HG03175 (cell line): ENCODE data around the gene GALNT17.

Experiments
- ATAC-seq: cut with Tn5 transposase; IDR thresholded peaks from one replicate; pipeline ENCODE4 v1.9.1; 2021; ENCODE audit warnings: mild to moderate bottlenecking, moderate library complexity; ENCODE audit not compliant: unreplicated experiment

Gene GALNT17

DNA sequence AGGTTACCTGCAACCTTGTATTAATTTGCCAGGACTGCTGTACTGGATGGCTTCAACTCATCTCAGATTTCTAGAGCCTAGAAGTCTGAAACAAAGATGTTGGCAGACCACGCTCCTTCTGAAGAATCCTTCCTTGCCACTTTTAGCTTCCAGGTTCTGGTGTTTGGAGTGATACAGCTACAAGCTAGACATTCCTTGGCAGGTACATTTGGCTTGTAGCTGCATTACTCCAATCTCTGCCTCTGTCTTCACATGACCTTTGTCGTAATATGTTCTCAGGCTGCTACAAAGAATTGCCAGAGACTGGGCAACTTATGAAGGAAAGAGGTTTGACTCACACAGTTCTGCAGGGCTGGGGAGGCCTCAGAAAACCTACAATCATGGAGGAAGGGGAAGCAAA lies 146.3 kb downstream of the GALNT17 start:
- ATAC-seq = no peak

DNA sequence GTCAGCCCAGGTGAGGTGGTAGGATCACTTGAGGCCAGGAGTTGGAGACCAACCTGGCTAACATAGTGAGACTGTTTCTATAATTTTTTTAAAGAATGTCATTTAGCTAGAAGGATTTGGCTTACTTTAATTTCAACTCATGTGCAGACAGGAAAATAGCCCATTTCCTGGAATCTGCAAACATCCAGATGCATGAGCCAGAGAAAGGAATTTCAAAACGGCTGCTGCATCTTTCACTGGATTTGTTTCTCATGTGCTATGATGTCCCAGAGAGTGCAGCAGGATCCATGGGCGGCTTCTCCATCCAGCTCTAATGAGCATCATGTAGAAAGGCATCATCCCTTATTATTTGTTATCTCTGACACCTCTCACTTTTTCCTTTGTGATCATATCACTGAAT lies 149.3 kb downstream of the GALNT17 start:
- ATAC-seq = no peak

DNA sequence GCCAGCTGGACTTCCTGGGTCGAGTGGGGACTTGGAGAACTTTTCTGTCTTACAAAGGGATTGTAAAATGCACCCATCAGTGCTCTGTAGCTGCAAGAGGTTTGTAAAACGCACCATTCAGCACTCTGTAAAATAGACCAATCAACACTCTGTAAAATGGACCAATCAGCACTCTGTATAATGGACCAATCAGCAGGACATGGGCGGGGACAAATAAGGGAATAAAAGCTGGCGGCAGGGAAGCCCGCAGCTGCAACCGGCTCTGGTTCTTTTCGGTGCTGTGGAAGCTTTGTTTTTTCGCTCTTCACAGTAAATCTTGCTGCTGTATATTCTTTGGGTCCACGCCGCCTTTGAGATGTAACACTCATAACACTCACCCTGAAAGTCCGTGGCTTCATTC lies 151.9 kb downstream of the GALNT17 start:
- ATAC-seq = no peak

DNA sequence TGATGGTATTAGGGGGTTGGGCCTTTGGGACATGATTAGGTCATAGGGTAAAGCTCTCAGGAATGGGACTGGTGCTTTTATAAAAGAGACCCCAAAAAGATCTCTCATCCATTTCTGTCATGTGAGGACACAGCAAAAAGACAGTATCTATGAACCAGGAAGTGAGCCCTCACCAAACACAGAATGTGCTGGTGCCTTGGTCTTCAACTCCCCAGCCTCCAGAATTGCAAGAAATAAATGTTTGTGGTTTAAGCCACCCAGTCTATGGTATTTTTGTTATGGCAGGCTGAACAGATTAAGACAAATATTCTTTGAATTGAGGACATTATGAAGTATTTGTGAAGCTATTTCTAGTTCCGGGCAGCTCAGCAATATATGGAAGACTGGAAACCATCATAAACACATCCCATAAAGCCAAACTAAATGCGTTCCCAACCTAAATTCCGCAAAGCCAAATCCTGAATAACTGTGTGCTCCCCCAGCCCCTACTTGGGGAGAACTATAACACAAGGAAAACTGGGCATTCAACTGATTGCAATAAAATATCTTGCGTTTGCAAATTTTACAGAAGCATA lies 153.7 kb downstream of the GALNT17 start:
- ATAC-seq = no peak

DNA sequence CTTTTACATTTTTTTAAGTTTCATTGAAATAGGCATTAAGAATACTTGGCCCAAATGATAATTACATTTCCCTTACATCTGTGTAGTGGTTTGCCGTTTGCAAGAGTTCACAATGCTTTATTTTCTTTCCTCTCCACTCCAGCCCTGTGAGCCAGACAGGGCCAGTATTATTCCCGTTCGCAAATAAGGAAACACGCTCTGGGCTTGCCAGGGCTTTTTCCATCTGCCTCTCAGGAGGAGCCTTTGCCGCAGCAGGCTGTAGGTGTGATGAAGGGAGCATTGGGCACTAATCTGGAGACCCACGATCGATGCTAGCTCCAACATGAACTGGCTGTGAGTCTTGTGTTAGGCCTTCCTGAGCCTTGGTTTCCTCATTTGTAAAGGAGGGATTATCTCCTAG lies 154.4 kb downstream of the GALNT17 start:
- ATAC-seq = no peak

DNA sequence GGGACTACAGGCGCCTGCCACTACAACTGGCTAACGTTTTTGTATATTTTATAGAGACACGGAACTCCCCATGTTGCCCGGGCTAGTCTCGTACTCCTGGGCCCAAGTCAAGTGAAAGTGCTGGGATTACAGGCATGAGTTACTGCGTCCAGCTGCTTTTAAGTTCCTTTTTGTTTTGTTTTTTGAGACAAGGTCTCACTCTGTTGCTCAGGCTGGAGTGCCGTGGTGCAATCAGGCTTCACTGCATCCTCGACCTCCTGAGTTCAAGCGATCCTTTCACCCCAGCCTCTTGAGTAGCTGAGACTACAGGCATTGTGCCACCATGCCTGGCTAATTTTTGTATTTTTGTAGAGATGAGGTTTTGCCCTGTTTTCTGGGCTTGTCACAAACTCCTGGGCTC lies 155.0 kb downstream of the GALNT17 start:
- ATAC-seq = no peak

DNA sequence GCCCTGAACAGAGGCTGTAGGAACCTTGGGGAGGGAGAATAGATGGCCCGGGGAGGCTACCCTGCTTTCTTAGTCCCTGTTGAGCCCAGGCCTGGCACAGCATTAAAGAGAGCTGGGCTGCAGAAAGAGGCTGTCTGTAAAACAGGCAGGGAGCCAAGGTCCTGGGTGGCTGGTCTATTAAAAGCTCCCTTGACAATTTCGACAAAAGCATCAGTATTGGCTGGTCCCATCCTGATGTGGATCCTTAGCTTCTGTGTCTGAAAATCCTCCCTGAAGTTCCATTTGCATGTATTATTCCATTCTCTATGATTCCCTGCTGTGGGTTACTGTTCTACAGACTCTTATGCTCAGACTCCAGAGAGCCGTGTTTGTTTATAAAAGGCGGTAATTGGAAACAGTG lies 158.5 kb downstream of the GALNT17 start:
- ATAC-seq = no peak

DNA sequence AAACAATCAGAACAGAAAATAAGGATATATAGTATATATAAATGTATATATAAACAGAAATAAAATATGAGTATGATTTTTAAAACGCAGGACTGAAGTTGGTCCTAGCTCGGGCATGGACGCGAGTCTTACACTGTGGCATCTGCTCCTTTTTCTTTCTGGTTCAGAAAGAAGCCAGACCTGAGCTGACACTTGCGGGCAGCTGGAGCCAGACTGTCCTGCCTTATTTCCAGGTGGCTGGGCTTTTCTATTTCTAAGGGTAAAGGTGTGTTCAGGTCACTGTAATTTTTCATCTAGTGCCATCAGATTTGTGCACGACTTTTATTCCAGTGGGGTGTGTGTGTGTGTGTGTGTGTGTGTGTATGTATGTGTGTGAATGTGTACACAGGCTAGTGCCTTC lies 166.4 kb downstream of the GALNT17 start:
- no peak for ATAC-seq

DNA sequence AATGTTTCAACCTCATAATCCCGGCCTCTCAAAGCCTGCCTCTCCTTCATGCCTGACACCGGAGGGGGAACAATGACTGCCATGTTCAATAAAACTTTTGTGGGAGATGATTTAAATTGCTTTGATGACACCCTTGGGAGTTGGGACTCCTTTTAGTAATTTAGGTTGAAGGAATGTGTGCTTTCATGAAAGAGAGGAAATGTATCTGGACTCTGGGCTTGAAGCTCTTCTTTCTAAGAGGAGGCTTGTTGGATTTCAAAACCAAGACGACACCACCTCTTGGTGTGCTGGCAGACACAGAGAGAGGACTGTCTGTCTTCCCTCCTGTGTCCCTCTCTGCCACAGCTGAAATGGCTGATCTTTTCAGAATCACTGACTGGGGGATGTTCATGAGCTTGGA lies 168.1 kb downstream of the GALNT17 start:
- ATAC-seq = no peak

DNA sequence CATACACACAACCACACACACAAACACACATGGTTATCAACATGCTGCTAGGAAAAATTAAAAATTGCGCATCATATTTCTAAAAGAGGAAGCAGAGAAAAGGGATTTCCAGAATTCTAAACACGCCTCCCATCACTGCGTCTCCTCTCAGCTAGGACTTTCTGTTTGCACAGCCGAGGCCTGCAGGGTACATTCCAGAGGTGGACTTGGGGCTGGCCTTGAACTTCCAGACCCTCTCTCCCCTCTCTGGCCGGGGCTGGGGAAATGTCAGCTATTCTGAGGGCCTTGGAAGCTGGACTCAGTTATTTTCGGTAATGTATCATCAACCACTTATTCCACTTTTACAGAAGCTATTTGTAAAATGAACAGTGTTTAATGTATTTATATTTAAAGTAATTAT lies 168.7 kb downstream of the GALNT17 start:
- no peak for ATAC-seq

DNA sequence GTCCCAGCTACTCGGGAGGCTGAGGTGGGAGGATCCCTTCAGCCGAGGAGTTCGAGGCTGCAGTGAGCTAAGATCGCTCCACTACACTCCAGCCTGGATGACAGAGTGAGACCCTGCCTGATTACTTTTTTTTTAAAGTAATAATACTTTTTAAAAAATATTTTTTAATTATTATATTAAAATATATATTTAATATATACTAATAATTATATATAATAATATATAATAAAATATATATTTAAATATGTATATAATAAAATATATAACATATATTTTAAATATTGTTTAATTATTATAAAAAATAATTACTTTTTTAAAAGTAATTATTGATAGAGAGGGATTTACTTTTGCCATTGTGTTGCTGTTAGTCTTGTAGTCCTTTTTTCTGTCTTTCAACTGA lies 169.2 kb downstream of the GALNT17 start:
- no peak for ATAC-seq

DNA sequence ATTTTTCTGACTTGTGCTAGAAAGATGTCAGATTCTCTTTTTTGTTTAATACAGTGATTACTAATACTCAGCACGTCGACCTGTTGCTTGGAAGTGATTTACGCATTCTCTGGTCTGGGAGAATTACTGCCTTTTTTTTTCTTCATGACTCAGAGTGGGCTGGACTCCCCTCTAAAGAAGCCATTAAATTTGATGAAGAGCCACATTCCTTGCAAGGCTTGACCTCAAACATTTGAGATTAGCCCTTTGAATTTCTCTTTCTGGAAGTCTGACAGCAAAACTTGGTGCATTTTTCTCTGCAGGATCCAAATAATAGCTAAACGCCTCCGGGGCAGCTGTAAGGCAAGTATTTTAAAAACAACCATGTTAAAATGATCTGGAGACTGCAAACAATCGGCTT lies 171.6 kb downstream of the GALNT17 start:
- ATAC-seq = no peak

DNA sequence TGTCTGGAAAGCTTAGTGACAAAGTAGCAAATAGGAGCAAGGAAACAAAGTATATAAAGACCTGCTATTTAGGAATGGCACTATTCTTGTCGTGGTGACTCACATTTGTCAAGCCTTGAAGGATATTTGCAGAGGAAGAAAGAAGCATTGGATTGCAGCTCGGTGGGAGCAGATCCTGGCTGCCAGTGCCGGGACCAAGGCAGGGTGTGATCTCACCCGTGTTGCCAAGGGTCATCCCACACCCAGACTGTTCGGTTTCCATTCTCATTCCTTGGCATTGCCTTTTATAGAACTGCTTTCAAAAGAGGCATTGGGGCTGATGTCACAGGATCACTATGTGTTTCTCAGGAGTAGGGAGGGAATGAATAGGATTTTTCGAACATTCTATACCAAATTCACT lies 176.2 kb downstream of the GALNT17 start:
- ATAC-seq = no peak

DNA sequence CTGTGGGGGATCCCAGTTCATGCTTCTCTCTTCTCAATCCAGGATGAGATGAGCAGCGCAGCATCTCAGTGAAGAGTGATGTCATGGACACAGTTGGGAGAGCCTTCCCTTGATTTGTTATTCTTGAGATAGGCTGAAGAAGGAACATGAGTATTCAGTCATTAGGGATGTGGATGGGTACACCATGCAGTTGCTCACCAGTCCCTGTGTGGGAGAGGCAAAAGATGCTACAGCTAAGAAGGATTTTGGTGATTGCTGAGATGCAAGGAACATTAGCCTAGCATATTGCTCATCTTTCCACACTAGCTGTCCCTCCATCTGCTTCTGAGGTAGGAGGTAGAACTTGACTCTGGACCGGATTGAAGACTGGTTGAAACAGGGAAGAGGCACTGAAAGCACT lies 179.6 kb downstream of the GALNT17 start:
- ATAC-seq = no peak

DNA sequence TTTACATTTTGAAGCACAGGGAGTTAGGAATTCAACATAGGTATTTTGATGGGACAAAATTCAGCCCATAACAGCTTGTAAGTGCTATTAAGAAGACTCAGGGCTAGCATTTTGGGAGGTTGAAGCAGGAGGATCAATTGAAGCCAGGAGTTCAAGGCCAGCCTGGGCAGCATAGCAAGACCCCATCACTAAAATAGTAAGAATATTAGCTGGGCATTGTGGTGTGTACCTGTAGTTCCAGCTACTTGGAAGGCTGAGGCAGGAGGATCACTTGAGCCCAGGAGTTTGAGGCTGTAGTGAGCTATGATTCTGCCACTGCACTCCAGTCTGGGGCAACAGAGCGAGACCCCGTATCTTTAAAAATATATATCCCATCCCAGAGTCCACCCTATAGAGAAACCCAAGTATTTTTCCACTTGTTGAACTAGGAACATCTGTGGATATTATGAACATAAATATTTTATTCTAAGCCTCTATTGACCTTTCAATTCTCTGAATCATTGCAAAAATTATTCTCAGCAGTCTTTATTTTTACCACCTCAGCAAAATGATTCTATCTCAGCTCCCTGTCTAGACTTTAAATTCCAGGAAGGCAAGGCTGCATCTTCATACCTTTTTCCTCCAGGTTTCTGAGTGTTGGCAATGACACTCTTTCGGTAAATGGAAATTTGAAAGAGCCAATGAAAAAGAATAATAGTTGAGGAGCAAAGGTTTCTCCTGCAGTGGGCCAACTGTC lies 181.0 kb downstream of the GALNT17 start:
- no peak for ATAC-seq

DNA sequence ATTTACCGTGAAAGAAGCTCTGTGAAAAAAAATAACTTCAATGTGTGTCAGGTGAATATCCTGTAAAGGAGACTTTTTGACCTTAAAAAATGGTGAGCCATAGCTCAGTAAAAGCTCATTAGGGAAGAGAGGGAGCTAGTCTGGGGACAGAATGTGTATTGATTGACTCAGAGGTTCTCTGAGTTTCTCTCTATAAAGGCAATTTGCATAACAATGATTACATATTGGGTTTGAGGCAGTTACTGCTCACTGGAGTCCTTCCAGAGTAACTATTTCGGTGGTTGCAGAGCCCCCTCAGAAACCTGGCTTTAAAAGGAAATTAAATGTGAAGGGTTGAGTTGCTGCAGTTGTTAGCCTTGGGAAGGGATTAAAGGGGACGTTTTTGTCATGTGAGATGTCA lies 181.6 kb downstream of the GALNT17 start:
- ATAC-seq = no peak

DNA sequence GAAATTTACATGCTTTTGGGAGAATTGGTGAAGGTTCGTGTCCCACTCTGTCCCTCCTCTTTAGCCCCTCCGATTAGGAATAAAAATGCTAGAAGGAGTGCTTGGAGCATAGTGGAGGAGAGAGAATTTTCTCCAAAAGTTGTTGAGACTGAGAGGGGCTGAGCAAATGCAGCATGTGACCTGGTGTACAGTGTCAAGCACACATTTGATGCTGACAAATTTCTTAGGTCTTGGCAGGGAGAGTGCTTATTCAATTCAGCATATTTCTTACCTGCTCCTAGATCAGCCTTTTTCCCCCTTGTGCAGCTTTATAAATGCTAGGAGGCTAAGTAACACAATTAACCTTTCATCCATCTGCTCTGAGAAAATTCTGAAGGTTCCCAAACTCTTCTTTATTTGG lies 189.0 kb downstream of the GALNT17 start:
- ATAC-seq = no peak

DNA sequence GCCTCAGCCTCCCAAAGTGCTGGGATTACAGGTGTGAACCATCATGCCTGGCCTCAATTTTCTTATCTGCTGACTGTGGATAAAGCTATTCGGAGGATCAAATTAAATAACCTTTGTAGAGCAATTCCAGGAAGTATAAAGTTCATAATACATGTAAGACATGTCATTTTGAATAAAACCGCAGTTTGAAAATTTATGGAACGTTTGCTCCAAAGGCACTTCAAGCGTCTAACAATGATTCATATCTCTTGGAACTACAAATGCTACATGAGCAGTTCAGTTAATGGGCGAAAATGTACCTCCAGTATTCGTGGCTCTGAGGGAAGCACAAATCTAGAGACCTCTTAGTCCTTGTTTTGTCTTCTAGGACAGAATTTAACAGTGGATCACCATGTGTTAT lies 190.3 kb downstream of the GALNT17 start:
- no peak for ATAC-seq

DNA sequence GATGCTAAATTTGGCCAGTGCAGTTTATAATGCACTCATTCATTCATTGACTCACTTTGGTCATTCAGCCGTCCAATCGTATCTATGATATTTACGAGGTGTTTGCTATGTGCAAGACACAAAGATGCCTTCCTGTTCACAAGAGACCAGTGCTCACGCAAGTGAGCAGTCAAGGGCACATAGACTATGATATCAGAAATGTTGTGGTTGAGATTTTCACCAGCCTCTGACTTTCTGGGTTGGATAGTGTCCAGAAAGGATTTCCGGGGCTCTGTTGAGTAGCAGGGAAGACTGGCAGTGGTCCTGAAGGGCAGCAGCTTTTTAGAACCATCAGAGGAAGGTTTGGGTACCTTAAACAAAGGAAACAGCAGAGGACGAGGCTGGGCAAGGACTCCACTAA lies 191.8 kb downstream of the GALNT17 start:
- ATAC-seq = no peak

DNA sequence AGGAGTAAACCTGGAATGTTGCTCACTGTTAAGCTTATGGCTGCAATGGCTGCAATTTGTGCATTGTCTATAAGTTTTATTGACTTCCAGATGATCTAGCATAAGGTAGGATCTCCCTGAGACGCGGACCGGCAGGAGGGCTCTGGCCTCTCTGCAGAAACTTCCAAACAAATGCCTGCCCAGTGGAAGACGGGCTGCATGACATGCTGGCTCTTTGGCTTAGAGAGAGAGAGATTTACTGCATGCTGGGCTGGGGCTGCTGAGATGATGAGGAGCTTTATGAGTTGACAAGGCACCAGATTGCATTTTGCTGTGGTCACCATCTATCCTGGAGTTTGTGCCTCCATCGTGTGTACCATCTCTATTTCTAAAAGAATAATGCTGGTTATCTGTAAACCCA lies 193.2 kb downstream of the GALNT17 start:
- no peak for ATAC-seq

DNA sequence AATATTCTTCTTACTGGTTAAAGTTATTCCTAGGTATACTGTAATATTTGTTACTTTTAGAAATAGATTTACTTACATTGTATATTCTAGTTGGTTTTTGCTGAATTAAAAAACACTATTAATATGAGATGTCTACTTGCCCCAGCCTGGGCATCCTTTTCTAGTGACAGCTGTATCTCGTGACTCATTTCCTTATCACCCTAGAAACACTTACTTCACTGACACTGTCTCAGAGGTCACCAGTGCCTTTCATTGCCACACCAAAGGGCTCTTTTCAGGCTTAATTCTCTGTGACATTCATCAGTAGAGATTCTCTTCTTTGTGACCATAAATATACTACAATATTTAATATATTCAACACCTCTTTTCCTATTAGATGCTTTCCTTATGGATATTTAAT lies 194.7 kb downstream of the GALNT17 start:
- ATAC-seq = no peak

DNA sequence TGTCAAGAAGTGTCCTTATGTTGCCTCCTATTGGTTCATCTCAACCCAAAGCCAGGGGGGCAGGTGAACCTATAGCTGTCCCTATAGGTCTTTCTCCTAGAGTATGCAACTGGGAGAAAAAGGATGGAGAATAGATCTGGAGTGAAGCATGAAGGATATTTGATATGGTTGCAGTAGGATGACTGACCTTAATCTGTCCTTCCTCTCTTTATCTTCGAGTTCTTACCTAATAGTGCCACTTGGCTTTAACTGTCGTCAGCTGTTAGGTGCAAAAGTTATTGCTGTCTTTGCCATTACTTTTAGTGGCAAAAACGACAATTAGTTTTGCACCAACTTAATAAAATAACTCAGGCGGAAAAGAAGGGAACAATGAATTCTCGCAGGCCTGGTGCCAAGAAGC lies 196.0 kb downstream of the GALNT17 start:
- no peak for ATAC-seq

DNA sequence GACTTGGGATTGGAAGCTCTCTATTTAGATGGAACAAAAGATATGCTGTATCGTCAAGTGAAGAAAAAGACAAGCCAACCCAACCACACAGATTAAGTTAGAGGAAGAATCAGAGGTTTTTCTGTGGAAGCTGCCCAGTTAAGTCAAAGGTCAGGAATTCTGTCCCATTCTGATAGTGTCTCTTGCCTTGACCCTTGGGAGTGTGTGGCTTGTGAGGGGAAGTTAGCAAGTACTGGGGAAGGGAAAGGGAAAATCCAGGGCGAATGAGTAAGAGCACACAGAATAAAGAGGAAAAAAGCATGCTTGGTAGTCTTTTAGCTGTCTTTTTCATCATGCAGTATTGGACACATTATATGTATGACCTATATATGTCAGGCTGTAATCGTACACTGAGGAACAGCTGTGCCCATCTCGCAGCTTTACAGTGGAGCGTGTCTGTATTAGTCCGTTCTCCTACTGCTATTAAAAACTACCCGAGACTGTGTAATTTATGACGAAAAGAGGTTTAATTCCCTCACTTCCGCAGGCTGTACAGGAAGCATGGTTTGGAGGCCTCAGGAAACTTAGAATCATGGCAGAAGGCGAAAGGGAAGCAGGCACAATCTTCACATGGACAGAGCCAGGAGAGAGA lies 197.2 kb downstream of the GALNT17 start:
- ATAC-seq = no peak
